ENCODE measurements around the gene NEUROD1.

Gene NEUROD1

DNA sequence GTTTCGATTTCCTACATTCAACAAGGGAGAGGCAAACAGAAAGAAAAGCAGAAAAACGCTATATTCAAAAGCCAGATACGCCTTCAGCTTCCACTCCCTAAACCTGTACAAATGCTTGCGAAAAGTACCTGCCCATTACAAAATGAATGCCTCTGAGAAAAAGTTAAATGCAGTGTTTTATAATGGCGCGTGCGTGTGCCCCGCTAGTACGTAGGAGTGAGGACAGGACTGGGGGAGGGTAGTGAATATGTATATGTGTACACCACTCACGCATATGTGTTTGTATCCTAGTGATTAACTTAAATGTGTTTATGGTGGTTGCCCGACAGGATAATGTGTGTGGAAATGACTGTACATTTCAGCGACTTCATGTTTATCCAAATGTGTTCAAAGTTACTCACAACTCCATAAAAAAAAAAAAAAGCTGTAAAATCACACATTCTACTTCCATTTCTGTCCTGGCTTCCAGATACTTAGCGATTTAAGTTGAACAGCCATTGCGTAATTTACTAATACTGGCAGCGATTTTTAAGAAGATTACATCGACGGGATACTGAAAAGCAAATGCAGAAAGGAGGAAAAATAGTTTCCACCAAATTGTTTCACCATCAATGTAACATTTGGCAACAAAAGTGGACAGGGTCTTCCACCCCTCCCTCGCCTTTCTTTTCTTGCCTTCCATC, 1.3 kb downstream of the NEUROD1 start:
- H3K27ac ChIP-seq (ENCODE audit: low read depth, low read length), result no peak overlapping the region
- H3K27me3 ChIP-seq (ENCODE audit: control insufficient read depth, insufficient read depth, low read length), result peaks cover 100% of the 10 kb centered on the region
- H3K9ac ChIP-seq (ENCODE audit: low read length), result no peak overlapping the region
- H3K4me3 ChIP-seq (ENCODE audit: low read depth, low read length), result no peak overlapping the region
- no peaks in the 10 kb centered on the region for H3K9me3 ChIP-seq (ENCODE audit: control insufficient read depth, insufficient read depth, low read depth, low read length)
- peaks cover 16% of the 10 kb centered on the region for H3K4me1 ChIP-seq (ENCODE audit: control insufficient read depth, insufficient read depth, low read length)
- H3K36me3 ChIP-seq (ENCODE audit: control insufficient read depth, insufficient read depth, low read length), result no peaks in the 10 kb centered on the region

DNA sequence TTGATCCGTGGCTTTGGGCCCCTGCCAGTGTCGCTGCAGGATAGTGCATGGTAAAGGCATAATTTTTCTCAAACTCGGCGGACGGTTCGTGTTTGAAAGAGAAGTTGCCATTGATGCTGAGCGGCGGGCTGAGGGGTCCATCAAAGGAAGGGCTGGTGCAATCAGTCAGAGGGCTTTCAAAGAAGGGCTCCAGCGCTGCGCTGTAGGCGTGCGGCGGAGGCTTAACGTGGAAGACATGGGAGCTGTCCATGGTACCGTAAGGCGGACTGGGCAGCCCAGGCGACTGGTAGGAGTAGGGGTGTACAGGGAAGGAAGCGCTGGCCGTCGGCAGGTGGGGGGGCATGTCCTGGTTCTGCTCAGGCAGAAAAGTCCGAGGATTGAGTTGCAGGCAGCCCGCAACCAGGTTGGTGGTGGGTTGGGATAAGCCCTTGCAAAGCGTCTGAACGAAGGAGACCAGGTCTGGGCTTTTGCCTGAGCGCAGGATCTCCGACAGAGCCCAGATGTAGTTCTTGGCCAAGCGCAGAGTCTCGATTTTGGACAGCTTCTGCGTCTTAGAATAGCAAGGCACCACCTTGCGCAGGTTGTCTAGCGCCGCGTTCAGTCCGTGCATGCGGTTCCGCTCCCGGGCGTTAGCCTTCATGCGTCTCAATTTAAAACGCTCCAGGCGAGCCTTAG, 2.3 kb downstream of the NEUROD1 start:
- peaks cover 100% of the 10 kb centered on the region for H3K27me3 ChIP-seq (ENCODE audit: control insufficient read depth, insufficient read depth, low read length)
- no peaks in the 10 kb centered on the region for H3K36me3 ChIP-seq (ENCODE audit: control insufficient read depth, insufficient read depth, low read length)
- H3K9me3 ChIP-seq (ENCODE audit: control insufficient read depth, insufficient read depth, low read depth, low read length), result no peaks in the 10 kb centered on the region
- H3K27ac ChIP-seq (ENCODE audit: low read depth, low read length), result no peak overlapping the region
- peaks cover 16% of the 10 kb centered on the region for H3K4me1 ChIP-seq (ENCODE audit: control insufficient read depth, insufficient read depth, low read length)
- H3K9ac ChIP-seq (ENCODE audit: low read length), result no peak overlapping the region
- no peak overlapping the region for H3K4me3 ChIP-seq (ENCODE audit: low read depth, low read length)

- no peak overlapping the region for H3K9ac ChIP-seq (ENCODE audit: low read length)
- no peak overlapping the region for H3K4me3 ChIP-seq (ENCODE audit: low read depth, low read length)
- no peak overlapping the region for H3K27ac ChIP-seq (ENCODE audit: low read depth, low read length)
- no peaks in the 10 kb centered on the region for H3K9me3 ChIP-seq (ENCODE audit: control insufficient read depth, insufficient read depth, low read depth, low read length)
- H3K27me3 ChIP-seq (ENCODE audit: control insufficient read depth, insufficient read depth, low read length), result peaks cover 98% of the 10 kb centered on the region
- no peaks in the 10 kb centered on the region for H3K4me1 ChIP-seq (ENCODE audit: control insufficient read depth, insufficient read depth, low read length)
- no peaks in the 10 kb centered on the region for H3K36me3 ChIP-seq (ENCODE audit: control insufficient read depth, insufficient read depth, low read length)
Measured at GRCh38 chr2:181675254-181675653, 5.1 kb downstream of the NEUROD1 start.

DNA sequence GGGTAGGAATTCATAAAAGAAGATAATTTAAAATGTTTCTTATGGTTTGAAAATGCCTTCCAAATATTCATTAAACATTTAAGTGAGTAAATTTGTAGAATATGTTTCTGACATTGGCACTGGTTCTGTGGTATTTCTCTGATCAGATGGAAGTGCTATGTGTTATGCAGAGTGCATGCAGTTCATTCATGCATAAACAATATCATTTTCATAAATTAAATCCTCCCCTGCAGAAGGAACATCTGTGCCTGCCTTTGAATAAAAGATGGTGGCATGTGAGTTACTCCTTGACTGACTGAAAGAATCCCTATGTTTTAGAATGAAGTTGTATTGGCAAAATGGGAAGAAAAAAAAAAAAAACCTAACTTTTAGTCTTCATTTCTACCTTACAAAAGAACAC, 5.9 kb downstream of the NEUROD1 start:
- no peak overlapping the region for H3K9ac ChIP-seq (ENCODE audit: low read length)
- no peak overlapping the region for H3K4me3 ChIP-seq (ENCODE audit: low read depth, low read length)
- H3K27ac ChIP-seq (ENCODE audit: low read depth, low read length), result no peak overlapping the region
- H3K4me1 ChIP-seq (ENCODE audit: control insufficient read depth, insufficient read depth, low read length), result no peaks in the 10 kb centered on the region
- no peaks in the 10 kb centered on the region for H3K9me3 ChIP-seq (ENCODE audit: control insufficient read depth, insufficient read depth, low read depth, low read length)
- H3K27me3 ChIP-seq (ENCODE audit: control insufficient read depth, insufficient read depth, low read length), result peaks cover 97% of the 10 kb centered on the region
- H3K36me3 ChIP-seq (ENCODE audit: control insufficient read depth, insufficient read depth, low read length), result no peaks in the 10 kb centered on the region

DNA sequence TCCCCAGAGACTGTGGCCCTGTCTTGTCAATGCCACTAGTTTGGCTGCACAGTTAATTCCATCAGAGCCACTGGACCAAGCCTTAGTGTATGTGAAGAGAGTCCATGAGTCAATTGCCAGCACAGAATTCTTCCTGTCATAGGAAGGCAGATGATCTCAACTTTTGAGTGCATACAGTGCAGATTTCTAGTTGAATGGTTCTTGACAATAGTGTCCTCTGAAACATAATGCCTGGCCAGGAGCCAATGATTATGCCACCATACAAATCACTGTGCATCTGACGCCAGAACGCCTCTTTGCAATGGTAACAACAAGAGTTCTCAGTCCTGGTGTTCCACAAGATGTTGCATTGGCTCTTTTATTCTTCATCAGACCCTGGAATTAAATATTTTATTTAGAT, 7.1 kb downstream of the NEUROD1 start:
- H3K9ac ChIP-seq (ENCODE audit: low read length), result no peak overlapping the region
- H3K4me3 ChIP-seq (ENCODE audit: low read depth, low read length), result no peak overlapping the region
- H3K4me1 ChIP-seq (ENCODE audit: control insufficient read depth, insufficient read depth, low read length), result no peaks in the 10 kb centered on the region
- H3K9me3 ChIP-seq (ENCODE audit: control insufficient read depth, insufficient read depth, low read depth, low read length), result no peaks in the 10 kb centered on the region
- no peak overlapping the region for H3K27ac ChIP-seq (ENCODE audit: low read depth, low read length)
- H3K27me3 ChIP-seq (ENCODE audit: control insufficient read depth, insufficient read depth, low read length), result peaks cover 97% of the 10 kb centered on the region
- no peaks in the 10 kb centered on the region for H3K36me3 ChIP-seq (ENCODE audit: control insufficient read depth, insufficient read depth, low read length)

DNA sequence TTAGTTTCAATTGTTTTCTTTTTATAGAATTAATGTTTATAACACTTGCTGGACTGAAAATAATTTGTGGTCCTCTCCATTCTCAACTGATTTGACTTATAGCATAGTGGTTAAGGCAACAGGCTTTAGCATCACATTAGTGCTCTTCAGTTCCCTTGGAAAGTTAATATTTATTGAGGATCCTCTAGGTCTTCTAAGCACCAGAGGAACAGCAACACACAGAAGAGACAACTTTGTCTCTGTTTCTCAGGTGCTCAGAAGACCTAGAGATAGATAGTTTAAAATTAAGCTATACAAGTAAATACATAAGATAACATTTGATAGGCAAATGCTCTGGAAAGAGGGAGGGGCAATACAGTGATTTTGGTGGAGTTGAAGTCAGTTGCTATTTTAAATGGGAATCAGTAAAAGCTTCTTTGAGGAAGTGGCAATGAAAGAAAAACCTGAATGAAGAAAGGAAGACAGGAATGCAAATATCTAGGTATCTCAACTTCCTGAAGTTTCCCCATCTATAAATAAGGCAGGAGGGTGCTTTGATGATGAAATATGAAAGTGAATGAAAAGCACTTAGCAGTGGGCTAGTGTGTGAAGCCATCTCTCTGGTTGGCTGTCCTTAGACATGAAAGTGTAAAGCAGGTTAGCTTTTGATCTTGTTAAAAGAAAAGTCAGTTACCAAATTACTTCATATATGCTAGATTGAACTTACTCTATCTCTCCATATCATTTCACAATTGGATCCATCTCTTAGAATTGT, 7.9 kb downstream of the NEUROD1 start:
- H3K4me3 ChIP-seq (ENCODE audit: low read depth, low read length), result no peak overlapping the region
- H3K27me3 ChIP-seq (ENCODE audit: control insufficient read depth, insufficient read depth, low read length), result peaks cover 96% of the 10 kb centered on the region
- no peaks in the 10 kb centered on the region for H3K9me3 ChIP-seq (ENCODE audit: control insufficient read depth, insufficient read depth, low read depth, low read length)
- peaks cover 4% of the 10 kb centered on the region for H3K4me1 ChIP-seq (ENCODE audit: control insufficient read depth, insufficient read depth, low read length)
- H3K36me3 ChIP-seq (ENCODE audit: control insufficient read depth, insufficient read depth, low read length), result no peaks in the 10 kb centered on the region
- no peak overlapping the region for H3K9ac ChIP-seq (ENCODE audit: low read length)
- no peak overlapping the region for H3K27ac ChIP-seq (ENCODE audit: low read depth, low read length)

GRCh38 chr2:181670632-181671031, 9.7 kb downstream of the NEUROD1 start:
- Histone ChIP-seq H3K9me3 (ENCODE audit: control insufficient read depth, insufficient read depth, low read depth, low read length) (peaks cover 9% of the 10 kb centered on the region), H3K27ac (ENCODE audit: low read depth, low read length) (no peak overlapping the region), H3K36me3 (ENCODE audit: control insufficient read depth, insufficient read depth, low read length) (no peaks in the 10 kb centered on the region), H3K4me3 (ENCODE audit: low read depth, low read length) (no peak overlapping the region), H3K4me1 (ENCODE audit: control insufficient read depth, insufficient read depth, low read length) (peaks cover 10% of the 10 kb centered on the region), H3K27me3 (ENCODE audit: control insufficient read depth, insufficient read depth, low read length) (peaks cover 81% of the 10 kb centered on the region), H3K9ac (ENCODE audit: low read length) (no peak overlapping the region)

GRCh38 chr2:181667234-181667633, 13.1 kb downstream of the NEUROD1 start:
- no peak overlapping the region for H3K27ac ChIP-seq (ENCODE audit: low read depth, low read length)
- H3K27me3 ChIP-seq (ENCODE audit: control insufficient read depth, insufficient read depth, low read length), result peaks cover 55% of the 10 kb centered on the region
- H3K9me3 ChIP-seq (ENCODE audit: control insufficient read depth, insufficient read depth, low read depth, low read length), result peaks cover 10% of the 10 kb centered on the region
- no peaks in the 10 kb centered on the region for H3K36me3 ChIP-seq (ENCODE audit: control insufficient read depth, insufficient read depth, low read length)
- no peak overlapping the region for H3K9ac ChIP-seq (ENCODE audit: low read length)
- H3K4me3 ChIP-seq (ENCODE audit: low read depth, low read length), result 0 out of 2 replicates have a peak overlapping the region, but pooled peaks have one; percentile 14
- H3K4me1 ChIP-seq (ENCODE audit: control insufficient read depth, insufficient read depth, low read length), result peaks cover 10% of the 10 kb centered on the region

DNA sequence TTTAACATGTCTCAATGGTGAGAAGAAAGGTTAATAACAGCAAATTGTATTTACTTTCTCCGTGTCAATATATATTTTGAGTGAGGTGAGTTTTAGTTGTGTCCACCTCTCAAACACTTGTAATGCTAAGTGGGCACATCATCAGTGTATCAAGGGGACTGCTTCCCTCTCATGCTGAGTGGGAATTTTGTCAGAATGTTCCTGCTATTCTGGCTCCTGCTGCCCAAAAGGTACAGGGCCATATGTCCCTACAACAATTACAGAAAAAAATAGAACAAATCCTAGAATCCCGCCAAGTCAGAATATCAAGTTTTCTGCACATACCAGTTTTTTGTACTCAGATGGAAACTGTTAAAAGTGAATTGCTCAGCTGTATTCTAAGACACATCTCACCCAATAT, 18.0 kb downstream of the NEUROD1 start:
- peaks cover 59% of the 10 kb centered on the region for H3K27me3 ChIP-seq (ENCODE audit: control insufficient read depth, insufficient read depth, low read length)
- H3K27ac ChIP-seq (ENCODE audit: low read depth, low read length), result no peak overlapping the region
- peaks cover 10% of the 10 kb centered on the region for H3K9me3 ChIP-seq (ENCODE audit: control insufficient read depth, insufficient read depth, low read depth, low read length)
- no peak overlapping the region for H3K4me3 ChIP-seq (ENCODE audit: low read depth, low read length)
- peaks cover 8% of the 10 kb centered on the region; the same call in 1 of the 2 replicates for H3K4me1 ChIP-seq (ENCODE audit: control insufficient read depth, insufficient read depth, low read length)
- no peak overlapping the region for H3K9ac ChIP-seq (ENCODE audit: low read length)
- no peaks in the 10 kb centered on the region for H3K36me3 ChIP-seq (ENCODE audit: control insufficient read depth, insufficient read depth, low read length)

DNA sequence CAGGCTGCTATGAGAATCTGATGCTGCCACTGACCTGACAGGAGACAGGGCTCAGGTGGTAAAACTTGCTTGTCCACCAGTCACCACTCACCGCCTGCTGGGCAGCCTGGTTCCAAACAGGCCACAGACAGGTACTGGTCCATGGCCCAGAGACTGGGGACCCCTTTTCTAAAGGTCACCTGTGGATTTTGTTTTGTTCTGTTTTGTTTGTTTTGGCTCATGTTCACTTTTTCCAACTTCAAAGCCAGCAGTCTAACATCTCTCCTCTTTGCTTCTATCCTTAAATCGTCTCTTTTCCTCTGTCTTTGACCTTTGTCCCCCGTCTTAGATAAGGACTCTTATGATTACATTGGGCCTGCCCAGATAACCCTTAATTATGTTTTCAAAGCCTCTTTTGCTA, 20.1 kb downstream of the NEUROD1 start:
- Histone ChIP-seq H3K4me1 (ENCODE audit: control insufficient read depth, insufficient read depth, low read length) (peaks cover 7% of the 10 kb centered on the region; the same call in 1 of the 2 replicates), H3K9me3 (ENCODE audit: control insufficient read depth, insufficient read depth, low read depth, low read length) (no peaks in the 10 kb centered on the region), H3K4me3 (ENCODE audit: low read depth, low read length) (no peak overlapping the region), H3K27ac (ENCODE audit: low read depth, low read length) (no peak overlapping the region), H3K9ac (ENCODE audit: low read length) (no peak overlapping the region), H3K36me3 (ENCODE audit: control insufficient read depth, insufficient read depth, low read length) (no peaks in the 10 kb centered on the region), H3K27me3 (ENCODE audit: control insufficient read depth, insufficient read depth, low read length) (peaks cover 79% of the 10 kb centered on the region)

DNA sequence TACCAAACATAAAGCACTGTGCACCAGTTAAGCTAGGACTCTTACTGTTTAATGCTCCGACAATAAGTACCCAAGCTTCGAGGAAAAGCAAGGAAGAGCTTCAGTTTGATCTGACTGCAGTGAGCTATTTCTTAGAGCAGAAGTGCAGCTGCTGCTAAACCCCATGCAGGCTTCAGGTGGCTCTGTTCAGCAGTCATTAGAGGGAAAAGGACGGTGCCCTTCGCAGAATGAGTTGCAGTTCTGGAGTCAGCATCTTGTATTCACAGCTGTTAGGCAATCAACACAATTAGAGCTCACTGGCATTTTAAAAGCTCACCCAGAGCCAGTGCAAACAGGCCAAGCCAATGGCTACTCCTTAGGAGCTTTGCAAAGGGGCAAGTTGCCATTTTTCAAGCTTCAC, 21.9 kb downstream of the NEUROD1 start:
- peaks cover 7% of the 10 kb centered on the region; the same call in 1 of the 2 replicates for H3K4me1 ChIP-seq (ENCODE audit: control insufficient read depth, insufficient read depth, low read length)
- H3K9me3 ChIP-seq (ENCODE audit: control insufficient read depth, insufficient read depth, low read depth, low read length), result no peaks in the 10 kb centered on the region
- peaks cover 96% of the 10 kb centered on the region for H3K27me3 ChIP-seq (ENCODE audit: control insufficient read depth, insufficient read depth, low read length)

More for the DNA sequence above, 21.9 kb downstream of the NEUROD1 start:
- Histone ChIP-seq H3K9ac (ENCODE audit: low read length) (no peak overlapping the region), H3K27ac (ENCODE audit: low read depth, low read length) (no peak overlapping the region), H3K36me3 (ENCODE audit: control insufficient read depth, insufficient read depth, low read length) (no peaks in the 10 kb centered on the region), H3K4me3 (ENCODE audit: low read depth, low read length) (no peak overlapping the region)

All from HUES6 (cell line).